HFFc6 (cell line): ENCODE measurements around the gene F8. TPM values are rescaled to one million over a fixed set of nuclear protein-coding genes. Genes with fewer than 3 reads are reported as not detected.

Source experiments
- DNase-seq: peaks from one replicate; pipeline ENCODE4 v3.0.0-alpha.2; 2018
- H3K27ac Mint-ChIP-seq: 2 replicates; pipeline ENCODE4 v1.8.0; 2020; ENCODE audit warnings: mild to moderate bottlenecking, mixed read lengths
- H3K27me3 Mint-ChIP-seq: 2 replicates; pipeline ENCODE4 v1.8.0; 2021; ENCODE audit warnings: mild to moderate bottlenecking, moderate library complexity, mixed read lengths; ENCODE audit not compliant: insufficient read depth
- H3K36me3 Mint-ChIP-seq: 2 replicates; pipeline ENCODE4 v1.8.0; 2021; ENCODE audit warnings: low read depth, mixed read lengths
- H3K4me1 Mint-ChIP-seq: 2 replicates; pipeline ENCODE4 v1.8.0; 2020; ENCODE audit warnings: low read depth, mixed read lengths
- H3K4me3 Mint-ChIP-seq: 2 replicates; pipeline ENCODE4 v1.8.0; 2020; ENCODE audit warnings: mild to moderate bottlenecking, moderate library complexity, mixed read lengths
- H3K9me3 Mint-ChIP-seq: 2 replicates; pipeline ENCODE4 v1.8.0; 2020; ENCODE audit warnings: mild to moderate bottlenecking, mixed read lengths
- CTCF ChIP-seq: fragments of 200-600 bp; sonication (generic); IDR thresholded peaks from 2 replicates; pipeline ENCODE4 v1.5.0; 2021; ENCODE audit warnings: antibody characterized with exemption, mild to moderate bottlenecking
- total RNA-seq, 6 experiments: library from RNA; stranded (reverse); fragmentation: NEBNext Ultra II Directional; extraction: Animal tissue kit (Norgen Biotek cat#: 25700); gene quantifications; 2 replicates in 1 of 6; 3 replicates in 5 of 6; pipeline ENCODE4 v1.2.3, GENCODE V29; 2021

The F8 gene
- total RNA-seq, 6 experiments from 2014 or later = 1.0 to 1.6 (median 1.4) TPM

GRCh38 chrX:155069414-155069813 lies 46.9 kb upstream of the F8 start:
- H3K36me3 Mint-ChIP-seq = peaks cover 11% of the 10 kb centered on the region
- no peak for DNase-seq
- no peak for TF ChIP-seq CTCF
- H3K27ac Mint-ChIP-seq = peak overlapping the region; percentile 94; the same call in 1 of the 2 replicates
- peaks cover 64% of the 10 kb centered on the region for H3K4me1 Mint-ChIP-seq
- H3K9me3 Mint-ChIP-seq = no peaks in the 10 kb centered on the region
- H3K27me3 Mint-ChIP-seq = peaks cover 2% of the 10 kb centered on the region
- H3K4me3 Mint-ChIP-seq = peak overlapping the region; percentile 90

- Mint-ChIP-seq H3K4me3 (peak overlapping the region; percentile 78), H3K27me3 (peaks cover 2% of the 10 kb centered on the region), H3K4me1 (peaks cover 51% of the 10 kb centered on the region), H3K36me3 (no peaks in the 10 kb centered on the region), H3K9me3 (no peaks in the 10 kb centered on the region), H3K27ac (peak overlapping the region; percentile 93)
- TF ChIP-seq CTCF = no peak
- DNase-seq = peak; percentile 61
Observed at GRCh38 chrX:155068165-155068564, 45.6 kb upstream of the F8 start.

GRCh38 chrX:155065035-155065734 lies 42.7 kb upstream of the F8 start:
- Mint-ChIP-seq H3K36me3 (no peaks in the 10 kb centered on the region; the same call in 1 of the 2 replicates), H3K4me3 (peak overlapping the region; percentile 71), H3K9me3 (no peaks in the 10 kb centered on the region), H3K27me3 (no peaks in the 10 kb centered on the region), H3K4me1 (peaks cover 45% of the 10 kb centered on the region), H3K27ac (peak overlapping the region; percentile 64)
- peak; percentile 28 for DNase-seq
- no peak for TF ChIP-seq CTCF

- no peak for DNase-seq
- Mint-ChIP-seq H3K4me3 (no peak overlapping the region), H3K27me3 (no peaks in the 10 kb centered on the region; the same call in 1 of the 2 replicates)
Observed at GRCh38 chrX:155061760-155062159, 39.2 kb upstream of the F8 start.

More at GRCh38 chrX:155061760-155062159, 39.2 kb upstream of the F8 start:
- Mint-ChIP-seq H3K4me1 (peaks cover 16% of the 10 kb centered on the region), H3K27ac (no peak overlapping the region), H3K9me3 (no peaks in the 10 kb centered on the region), H3K36me3 (no peaks in the 10 kb centered on the region; the same call in 1 of the 2 replicates)
- no peak for TF ChIP-seq CTCF
